Ramos (cell line): ENCODE measurements around the gene FZR1.

Source experiments
- in situ Hi-C: fragments of 300-500 bp; cut with MboI; formaldehyde crosslinking; loops from one replicate; pipeline ENCODE4 v1.14.3; 2022; ENCODE audit warnings: low sequenced_read_pairs; ENCODE audit not compliant: unreplicated experiment

Gene FZR1

GRCh38 chr19:3471954-3472655 lies 34.0 kb upstream of the FZR1 start:
- in situ Hi-C loops, result loop anchor here (5.0 kb wide), 1 partner anchor 145 kb away; no protein-coding TSS in a partner anchor

GRCh38 chr19:3474010-3474409 lies 32.1 kb upstream of the FZR1 start:
- in situ Hi-C loops, result loop anchor here (5.0 kb wide), 1 partner anchor 147 kb away; no protein-coding TSS in a partner anchor

GRCh38 chr19:3474614-3475013 lies 31.5 kb upstream of the FZR1 start:
- in situ Hi-C loops, result loop anchor here (5.0 kb wide), 1 partner anchor 147 kb away; no protein-coding TSS in a partner anchor

GRCh38 chr19:3475449-3475848 lies 30.7 kb upstream of the FZR1 start:
- in situ Hi-C loops, result no loop called here

- in situ Hi-C loops, result no loop called here
These were observed 29.3 kb upstream of the FZR1 start for GRCh38 chr19:3476830-3477229.

- in situ Hi-C loops, result no loop called here
These were observed 28.6 kb upstream of the FZR1 start for GRCh38 chr19:3477506-3477905.

GRCh38 chr19:3477951-3478350 lies 28.2 kb upstream of the FZR1 start:
- in situ Hi-C loops, result no loop called here

GRCh38 chr19:3478409-3479176 lies 27.5 kb upstream of the FZR1 start:
- in situ Hi-C loops, result no loop called here

GRCh38 chr19:3479177-3479833 lies 26.8 kb upstream of the FZR1 start:
- in situ Hi-C loops, result no loop called here

- in situ Hi-C loops, result no loop called here
These were observed 26.3 kb upstream of the FZR1 start for GRCh38 chr19:3479834-3480215.

- in situ Hi-C loops, result no loop called here
These were observed 25.6 kb upstream of the FZR1 start, which contains the start of gene SMIM24 for GRCh38 chr19:3480383-3481091. Gene SMIM24 (minus strand): TSS chr19:3480525. CDS start chr19:3480463, 62 bp downstream.

- in situ Hi-C loops, result no loop called here
These were observed 24.6 kb upstream of the FZR1 start for GRCh38 chr19:3481241-3482090.

GRCh38 chr19:3482507-3483225 lies 23.4 kb upstream of the FZR1 start:
- in situ Hi-C loops, result no loop called here

- in situ Hi-C loops, result no loop called here
These were observed 22.9 kb upstream of the FZR1 start, which contains the start of gene SMIM44 for GRCh38 chr19:3483226-3483628. Gene SMIM44 (minus strand): TSS chr19:3483441. CDS start chr19:3483403, 38 bp downstream.

- in situ Hi-C loops, result no loop called here
These were observed 14.6 kb upstream of the FZR1 start for GRCh38 chr19:3491396-3492119.

GRCh38 chr19:3492131-3492839 lies 13.8 kb upstream of the FZR1 start:
- in situ Hi-C loops, result no loop called here

- in situ Hi-C loops, result no loop called here
These were observed 13.2 kb upstream of the FZR1 start for GRCh38 chr19:3492919-3493318.
